Sigmoid colon (tissue), 4 donors: Measurements from ENCODE around the gene RNF13.
"Not testable (repeated sequence)": the region's sequence is repeated elsewhere in the genome, so short reads cannot be mapped to it uniquely, and the experiment has no call there.

Source experiments
- CTCF ChIP-seq, 4 experiments: fragments of 450-650 bp in 3 of 4; fragments of 200-600 bp in 1 of 4; IDR thresholded peaks; one replicate each; pipeline ENCODE4 v1.5.1; 2016 to 2019; ENCODE audit warnings: antibody characterized with exemption in 4 of 4, mild to moderate bottlenecking in 3 of 4, moderate library complexity in 2 of 4
- POLR2AphosphoS5 ChIP-seq, 4 donors: sonication (generic); formaldehyde crosslinking; IDR thresholded peaks; one replicate each; pipeline ENCODE4 v1.6.1; 2017; ENCODE audit warnings: antibody characterized with exemption in 4 of 4

GRCh38 chr3:149884848-149885247 lies 71.8 kb downstream of the RNF13 start:
- TF ChIP-seq CTCF, POLR2AphosphoS5 (IDR thresholded peaks at IDR 0.05): not testable (repeated sequence)
